HG03439 (cell line): ENCODE measurements around the gene NFIC.
A peak's percentile ranks its signal among the peaks of the same experiment; 100 is the strongest.
"Not testable (repeated sequence)": the region's sequence is repeated elsewhere in the genome, so short reads cannot be mapped to it uniquely, and the experiment has no call there.

Experiments used
- ATAC-seq: cut with Tn5 transposase; IDR thresholded peaks from one replicate; pipeline ENCODE4 v1.9.1; 2021; ENCODE audit warnings: mild to moderate bottlenecking, moderate library complexity; ENCODE audit not compliant: unreplicated experiment

NFIC gene

DNA sequence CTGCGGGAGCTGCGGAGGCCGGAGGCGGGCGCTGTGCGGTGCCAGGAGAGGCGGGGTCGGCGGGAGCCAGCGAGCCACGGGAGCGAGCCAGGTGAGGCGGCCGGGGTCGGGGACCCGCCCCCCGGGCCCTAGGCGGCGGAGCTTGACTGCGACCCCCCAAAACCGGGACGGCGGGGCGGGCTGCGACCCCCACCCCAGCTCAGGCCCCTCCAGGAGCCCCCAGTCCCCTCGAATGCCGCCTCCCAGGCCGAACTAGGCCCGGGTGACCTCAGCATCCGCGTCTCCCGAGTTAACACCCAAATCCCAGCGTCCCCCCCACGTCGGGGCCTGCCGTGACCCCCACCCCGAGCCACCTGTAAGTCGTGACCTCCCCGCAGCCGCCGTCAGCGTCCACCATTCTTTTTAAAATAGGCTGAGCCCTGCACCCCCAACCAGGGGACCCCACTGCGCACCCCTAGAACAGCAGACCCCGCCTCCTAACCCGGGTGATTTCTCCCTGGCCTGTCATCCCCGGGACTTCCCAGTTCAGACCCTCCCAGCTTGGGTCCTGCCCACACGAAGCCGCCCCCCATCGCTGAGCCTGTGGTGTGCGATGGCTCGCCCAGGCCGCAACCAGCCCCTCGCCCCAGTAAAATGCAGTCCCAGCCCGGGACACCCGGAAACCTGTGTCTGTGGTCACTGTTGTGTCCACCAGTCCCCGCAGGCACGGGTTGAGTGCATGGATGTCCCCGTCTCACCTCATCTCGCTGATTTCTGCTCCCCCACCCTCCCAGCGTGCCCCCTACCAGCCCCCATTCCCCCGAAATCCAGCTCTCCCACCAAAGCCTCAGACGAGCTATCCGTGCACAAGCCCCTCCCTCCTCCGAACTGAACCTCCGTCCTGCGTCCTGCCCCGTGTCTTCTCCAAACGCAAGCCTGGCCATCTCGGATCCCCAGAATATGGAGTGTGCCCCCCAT lies 140.3 kb downstream of the NFIC start:
- ATAC-seq = peak; percentile 8

DNA sequence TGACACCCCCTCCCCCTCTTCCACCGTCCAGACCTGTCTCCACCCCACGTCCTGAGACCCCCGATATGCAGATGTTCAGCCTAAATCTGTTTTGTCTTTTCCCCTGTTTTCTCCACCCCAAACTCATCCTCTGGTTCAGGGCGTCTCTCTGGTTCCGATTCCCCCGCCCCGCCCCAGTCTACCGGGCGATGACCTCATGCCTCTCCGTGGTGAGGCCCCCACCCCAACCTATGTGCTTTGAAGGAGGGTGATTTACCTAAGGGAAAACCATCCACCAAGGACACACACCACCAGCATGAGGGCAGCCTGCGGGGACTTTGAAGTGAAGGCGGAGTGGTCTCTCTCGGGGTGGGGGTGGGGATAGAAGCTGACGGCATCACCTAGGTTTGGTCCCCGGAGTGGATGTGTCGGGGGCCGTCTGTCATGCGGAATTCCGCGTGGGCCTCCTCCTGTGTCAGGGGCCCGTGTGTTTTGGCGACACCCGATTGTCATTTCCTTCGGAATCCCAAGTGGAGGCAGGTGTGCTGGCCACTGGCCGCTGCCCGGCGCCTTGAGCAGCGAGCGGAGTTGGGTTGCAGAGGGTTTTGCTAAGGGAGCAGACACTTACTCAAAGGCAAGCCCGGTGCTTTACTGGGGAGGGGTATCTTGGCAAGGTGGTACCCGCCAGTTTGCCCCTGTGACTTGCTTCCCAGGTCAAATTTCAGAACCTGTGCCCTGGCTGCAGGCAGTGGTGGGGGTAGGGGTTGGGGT lies 141.2 kb downstream of the NFIC start:
- ATAC-seq = no peak

DNA sequence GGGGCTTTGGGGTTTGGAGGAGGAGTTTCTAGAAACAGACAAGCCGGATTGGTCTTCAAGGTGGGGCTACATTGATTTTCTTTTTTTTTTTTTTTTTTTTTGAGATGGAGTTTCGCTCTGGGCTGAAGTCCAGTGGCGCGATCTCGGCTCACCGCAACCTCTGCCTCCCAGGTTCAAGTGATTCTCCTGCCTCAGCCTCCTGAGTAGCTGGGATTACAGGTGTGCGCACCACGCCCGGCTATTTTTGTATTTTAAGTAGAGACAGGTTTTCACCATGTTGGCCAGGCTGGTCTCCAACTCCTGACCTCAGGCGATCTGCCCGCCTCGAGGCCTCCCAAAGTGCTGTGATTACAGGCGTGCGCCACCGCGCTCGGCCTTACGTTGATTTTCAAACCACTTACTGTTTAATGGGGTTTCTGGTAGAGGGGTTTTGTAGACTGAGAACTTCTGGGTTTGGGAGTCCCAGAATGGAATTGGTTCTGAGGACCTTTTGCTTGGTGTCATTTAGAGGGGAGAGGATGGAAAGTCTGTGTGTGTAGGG lies 141.8 kb downstream of the NFIC start:
- not testable (repeated sequence) for ATAC-seq

DNA sequence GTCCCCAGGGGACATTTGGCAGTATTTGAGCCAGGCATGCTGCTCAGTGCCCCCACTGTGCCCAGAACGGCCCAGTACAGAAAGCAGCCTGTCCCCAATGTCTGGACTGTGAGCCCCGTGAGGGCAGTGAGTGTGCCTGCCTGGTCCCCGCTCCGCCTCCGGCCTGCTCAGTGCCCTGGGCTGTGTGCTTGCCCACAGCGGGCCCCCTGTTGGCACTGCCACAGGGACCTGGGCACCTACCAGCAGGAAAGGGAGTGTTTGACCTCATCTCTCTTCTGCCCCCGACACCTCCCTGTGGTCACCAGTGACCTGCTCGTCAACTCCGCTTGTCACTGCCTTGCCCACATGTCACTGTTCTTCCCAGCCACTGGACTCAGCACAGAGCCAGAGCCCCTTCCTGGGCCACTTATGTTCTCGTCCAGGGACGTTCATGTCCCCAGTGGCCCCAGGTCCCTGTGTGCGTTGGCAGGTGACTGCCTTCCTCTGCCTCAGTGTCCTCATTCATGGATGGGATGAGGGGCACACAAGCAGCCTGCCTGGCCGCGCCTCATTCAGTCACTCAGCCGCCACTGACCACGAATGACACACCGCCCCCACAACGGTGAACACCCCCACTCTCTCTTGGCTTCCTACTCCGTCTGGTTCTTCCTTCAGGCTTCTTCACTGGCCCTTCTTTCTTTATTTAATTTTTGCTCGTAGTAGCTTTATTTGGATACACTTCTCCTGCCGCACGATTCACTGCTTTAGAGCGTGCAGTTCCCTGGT lies 142.6 kb downstream of the NFIC start:
- ATAC-seq = no peak

DNA sequence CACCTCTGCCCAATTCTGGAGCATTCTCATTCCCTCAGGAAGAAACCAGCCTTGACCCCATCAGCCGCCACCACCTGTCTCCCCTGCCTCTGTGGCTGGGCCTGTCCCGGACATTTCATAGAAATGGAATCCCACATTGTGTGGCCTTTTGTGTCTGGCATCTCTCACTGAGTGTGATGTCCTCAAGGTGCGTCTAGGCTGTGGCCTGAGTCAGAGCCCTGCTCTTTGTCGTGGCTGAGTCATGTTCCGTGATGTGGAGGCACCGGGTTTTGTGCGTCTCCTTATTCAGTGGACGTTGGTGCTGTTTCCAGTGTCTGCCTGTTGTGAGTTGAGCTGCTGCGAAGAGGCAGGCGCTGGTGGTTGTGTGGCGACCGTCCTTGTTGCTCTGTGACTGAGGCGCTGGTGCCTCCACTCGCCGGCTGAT lies 143.2 kb downstream of the NFIC start:
- ATAC-seq = no peak

DNA sequence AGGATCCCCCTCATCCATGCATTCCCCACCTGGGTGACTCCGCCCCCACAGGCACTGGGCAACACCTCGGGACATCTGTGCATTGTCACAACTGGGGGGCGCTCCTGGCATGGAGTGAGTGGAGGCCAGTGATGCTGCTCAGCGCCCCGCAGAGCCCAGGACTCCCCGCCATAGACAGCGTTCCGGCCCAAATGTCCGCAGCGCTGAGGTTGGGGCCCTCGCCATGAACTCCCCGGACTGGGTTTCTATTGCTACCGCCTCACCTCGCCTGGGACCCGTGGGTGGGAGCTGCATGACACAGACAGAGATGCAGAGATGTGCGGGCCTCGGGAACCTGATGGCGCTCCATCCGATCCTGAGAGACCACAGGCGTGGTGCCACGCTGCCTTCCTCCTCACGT lies 144.3 kb downstream of the NFIC start:
- ATAC-seq = no peak

DNA sequence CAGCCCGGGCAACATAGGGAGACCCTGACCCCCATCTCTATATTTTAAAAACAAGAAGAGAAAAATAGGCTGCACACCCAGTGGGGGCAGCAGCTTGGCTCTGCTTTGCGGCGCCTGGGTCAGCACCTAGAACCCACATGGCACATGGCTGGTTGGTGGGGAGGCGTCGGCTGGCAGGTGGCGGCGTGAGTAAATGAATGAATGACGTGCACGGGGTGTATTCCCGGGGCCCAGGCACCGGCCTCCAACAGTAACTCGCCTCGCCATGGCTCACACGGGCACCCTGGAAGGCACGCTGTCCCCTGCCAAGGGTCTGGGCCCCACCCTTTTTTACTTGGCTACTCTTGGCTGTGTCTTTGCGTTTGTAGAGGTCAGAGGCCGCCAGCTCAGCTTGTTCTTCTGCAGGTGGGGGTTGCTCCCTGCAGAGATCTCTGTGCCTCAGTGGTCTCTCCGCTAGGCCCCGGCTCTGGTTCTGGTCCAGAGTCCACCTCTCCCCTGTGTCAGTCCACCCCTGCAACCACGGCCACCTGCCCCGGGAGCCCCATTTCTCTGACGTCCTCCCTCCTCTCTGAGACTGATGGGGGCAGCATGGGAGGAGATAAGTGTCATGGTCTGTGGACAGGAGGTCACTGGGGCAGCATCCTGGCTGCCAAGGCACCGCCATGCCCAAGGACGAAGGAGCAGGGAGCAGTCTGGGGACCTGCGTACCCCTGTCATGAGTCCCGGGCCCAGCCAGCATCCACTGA lies 145.3 kb downstream of the NFIC start:
- ATAC-seq = no peak

DNA sequence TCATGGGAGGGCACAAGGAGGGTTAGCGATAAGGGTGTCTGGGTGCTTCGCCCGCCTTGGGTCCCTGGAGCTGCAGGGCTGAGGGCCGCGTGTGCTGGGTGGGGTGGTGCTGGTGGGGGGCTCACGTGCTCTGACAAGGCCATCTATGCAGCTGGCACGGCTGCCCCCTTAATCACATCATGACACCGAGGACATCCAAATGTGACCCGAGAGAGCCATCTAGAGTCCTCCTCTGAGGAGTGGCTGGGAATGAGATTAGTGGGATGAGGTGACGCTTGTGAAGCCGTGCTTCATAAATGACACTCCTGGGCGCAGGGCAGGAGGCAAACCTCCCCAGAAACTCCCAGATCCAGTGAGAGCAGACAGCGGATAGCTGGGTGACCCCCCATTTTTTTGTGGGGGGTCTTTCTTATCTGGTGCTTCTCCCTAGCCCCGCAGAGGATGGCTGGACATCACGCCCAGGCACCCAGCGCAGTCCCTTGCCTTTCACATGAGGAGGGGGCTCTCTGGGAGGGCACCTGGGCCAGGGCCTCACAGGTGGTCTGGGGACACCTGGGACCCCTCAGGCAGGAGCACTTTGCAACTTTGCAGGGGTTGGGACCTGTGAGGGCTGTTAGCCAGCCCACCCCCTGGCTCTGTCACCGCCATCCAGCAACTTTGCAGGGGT lies 146.3 kb downstream of the NFIC start:
- no peak for ATAC-seq

DNA sequence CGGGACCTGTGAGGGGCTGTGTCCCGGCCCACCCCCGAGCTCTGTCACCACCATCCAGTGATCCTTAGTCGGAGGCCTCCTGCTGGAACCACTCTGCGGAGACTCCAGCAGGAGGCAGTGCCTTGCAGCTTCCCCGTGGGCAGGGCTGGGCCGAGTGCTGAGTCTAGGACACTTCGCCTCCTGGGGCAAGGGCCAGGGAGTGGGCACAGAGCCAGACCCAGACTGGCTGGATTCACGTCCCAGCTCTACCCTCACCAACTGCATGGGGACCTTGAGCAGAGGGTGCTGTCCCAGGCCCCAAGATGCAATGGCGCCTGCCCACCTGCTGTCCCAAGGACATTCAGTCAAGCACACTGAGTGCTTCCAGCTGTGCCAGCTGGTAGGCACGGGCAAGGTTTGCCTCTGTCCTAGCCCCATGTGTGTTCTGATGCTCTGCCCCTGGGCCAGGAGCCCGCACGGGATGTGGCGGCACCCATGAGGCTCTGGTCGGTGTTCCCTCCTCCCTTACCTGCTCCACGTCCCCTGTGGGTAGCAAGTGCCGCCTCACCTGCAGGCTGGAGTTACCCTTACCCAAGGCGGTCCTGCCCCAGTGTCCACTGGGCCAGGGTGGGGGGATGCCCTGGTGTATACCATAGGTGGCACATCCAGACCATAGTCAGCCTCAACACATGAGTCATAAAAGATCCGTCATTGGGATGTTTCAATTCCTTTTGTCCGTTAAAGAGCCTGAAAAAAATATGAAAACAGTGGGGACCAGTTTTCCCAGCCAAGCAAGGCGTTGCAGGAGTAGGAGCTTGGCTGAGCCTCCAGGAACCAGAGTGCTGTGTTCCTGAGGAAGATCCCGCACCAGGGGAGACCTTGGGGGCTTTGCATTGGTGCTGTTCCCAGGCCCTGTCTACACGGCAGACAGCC lies 147.1 kb downstream of the NFIC start:
- ATAC-seq = no peak

DNA sequence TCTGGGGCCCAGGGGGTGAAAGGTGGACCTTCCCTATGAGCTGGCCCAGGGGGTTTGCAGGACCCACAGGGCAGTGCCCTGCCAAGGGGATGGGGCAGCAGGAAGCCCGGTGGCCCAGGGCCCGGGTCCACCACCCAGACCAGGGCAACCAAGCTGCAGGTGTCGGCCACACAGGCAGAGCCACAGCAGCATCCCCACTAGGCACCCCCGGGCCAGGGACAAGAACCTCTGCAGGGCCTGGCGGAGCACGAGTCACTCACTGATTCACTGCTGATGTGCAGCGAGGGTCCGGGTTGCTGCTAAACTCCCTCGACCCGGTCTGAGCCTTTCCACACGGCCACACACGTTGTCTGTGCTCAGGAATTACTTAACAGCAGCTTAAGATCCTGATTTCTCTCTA lies 148.5 kb downstream of the NFIC start:
- ATAC-seq = no peak

DNA sequence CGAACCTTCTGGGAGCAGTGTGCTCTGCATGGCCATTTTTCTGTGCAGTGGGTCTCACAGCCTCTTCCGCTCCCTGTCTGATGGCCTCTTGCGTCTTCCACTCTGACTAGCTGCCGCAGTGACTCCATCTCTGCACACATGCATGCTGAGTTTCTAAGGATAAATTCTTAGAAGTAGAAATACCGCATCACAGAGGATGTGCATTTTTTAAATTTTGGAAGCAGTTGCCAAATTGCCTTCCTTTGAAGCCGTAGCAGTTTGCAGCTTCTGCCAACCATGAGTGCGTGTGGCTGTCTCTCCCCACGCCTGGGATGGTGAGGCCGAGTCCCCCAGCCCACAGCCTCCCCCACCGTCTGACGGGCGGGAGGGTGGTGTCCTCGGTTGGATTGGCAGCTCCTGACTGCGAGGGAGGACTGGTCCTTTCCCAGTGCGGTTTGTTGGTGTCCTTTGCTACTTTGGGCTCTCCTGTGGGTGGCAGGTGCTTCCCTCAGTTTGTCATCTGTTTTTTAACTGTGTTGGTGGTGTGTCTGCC lies 149.6 kb downstream of the NFIC start:
- no peak for ATAC-seq

DNA sequence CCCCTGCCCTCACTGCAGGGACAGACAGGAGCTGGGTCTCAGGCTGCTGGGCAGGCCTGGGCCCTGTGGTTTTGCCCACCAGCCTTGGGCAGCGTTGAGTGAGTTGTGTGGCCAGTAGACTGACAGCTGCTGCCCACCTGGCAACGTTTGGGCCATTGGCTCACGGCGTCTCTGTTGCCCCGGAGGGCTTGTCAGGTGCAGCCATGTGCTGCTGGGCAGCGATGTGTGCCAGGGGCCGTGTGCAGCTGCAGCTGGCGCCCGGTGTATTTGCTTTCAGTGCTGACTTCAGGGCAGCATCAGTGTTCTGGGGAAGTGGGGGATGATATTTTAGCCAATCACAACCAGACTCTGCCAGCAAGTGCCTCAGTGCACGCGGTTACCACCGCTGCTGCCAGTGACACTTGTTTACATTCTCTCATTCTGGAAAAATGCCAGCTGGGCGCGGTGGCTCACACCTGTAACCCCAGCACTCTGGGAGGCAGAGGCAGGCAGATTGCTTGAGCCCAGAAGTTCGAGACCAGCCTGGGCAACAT lies 150.4 kb downstream of the NFIC start:
- ATAC-seq = no peak

DNA sequence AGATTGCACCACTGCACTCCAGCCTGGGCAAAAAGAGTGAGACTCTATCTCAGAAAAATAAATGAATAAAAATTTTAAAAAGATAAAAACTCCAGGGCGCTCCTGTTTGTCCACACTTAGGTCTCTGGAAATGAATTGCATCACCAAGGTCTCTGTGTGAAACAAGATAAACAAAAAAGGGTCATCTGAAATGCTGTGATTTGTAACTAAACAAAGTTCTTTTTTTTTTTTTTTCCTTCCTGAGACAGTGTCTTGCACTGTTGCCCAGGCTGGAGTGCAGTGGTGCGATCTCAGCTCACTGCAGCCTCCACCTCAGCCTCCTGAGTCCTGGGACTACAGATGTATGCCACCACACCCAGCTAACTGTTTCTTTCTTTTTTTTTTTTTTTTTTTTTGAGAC lies 151.3 kb downstream of the NFIC start:
- ATAC-seq = no peak

DNA sequence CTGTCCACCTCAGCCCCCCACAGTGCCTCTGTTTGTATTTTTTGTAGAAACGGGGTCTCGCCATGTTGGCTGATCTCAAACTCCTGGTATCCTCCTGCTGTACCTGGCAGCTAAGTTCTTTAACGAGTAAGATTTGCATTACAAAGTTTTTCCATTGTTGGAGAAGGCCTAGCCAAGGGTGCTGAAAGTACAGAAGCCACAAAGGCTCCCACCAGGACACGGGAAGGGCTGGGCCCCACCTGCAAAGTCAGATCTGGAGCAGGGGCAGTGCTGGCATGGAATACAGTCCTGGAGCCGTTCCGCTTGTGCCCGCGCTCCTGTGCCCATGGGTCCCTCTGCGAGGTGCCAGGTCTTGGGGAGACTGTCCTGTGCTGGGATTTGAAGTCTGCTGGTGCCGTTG lies 151.9 kb downstream of the NFIC start:
- ATAC-seq = no peak

DNA sequence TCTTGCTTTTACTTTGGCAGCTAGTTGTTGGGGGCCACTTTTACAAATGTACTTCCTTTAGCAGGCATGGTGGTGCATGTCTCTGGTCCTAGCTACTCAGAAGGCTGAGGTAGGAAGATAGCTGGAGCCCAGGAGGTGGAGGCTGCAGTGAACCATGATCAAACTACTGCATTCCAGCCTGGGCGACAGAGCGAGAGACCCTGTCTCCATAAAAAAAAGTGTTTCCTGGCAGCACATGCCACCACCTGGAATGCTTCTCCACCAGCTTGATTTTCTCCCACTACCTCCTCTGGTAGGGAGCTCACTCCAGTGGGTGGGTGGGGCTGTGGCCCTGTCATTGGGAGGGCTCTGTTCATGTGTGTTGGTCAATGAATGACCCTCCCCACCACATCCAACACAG lies 152.3 kb downstream of the NFIC start:
- ATAC-seq = no peak
